ENCODE results near the gene CDC123.
"Not testable (repeated sequence)": the region's sequence is repeated elsewhere in the genome, so short reads cannot be mapped to it uniquely, and the experiment has no call there.

The CDC123 gene

GRCh38 chr10:12195603-12196506 lies at the start of gene CDC123, which contains the start of gene NUDT5:
Gene CDC123 (plus strand): TSS chr10:12196188. CDS start chr10:12196246, 58 bp downstream.
Gene NUDT5 (minus strand): TSS chr10:12195891. CDS start chr10:12186291, 9,600 bp downstream.
- DNase-seq = peak; percentile 60

- DNase-seq = no peak
These were observed 45.8 kb upstream of the CDC123 start for GRCh38 chr10:12150163-12150562.

- no peak for DNase-seq
These were observed 41.5 kb upstream of the CDC123 start for GRCh38 chr10:12154516-12154915.

GRCh38 chr10:12156367-12157123 lies 39.4 kb upstream of the CDC123 start:
- no peak for DNase-seq

GRCh38 chr10:12158111-12158510 lies 37.9 kb upstream of the CDC123 start:
- no peak for DNase-seq

- no peak for DNase-seq
These were observed 35.3 kb upstream of the CDC123 start for GRCh38 chr10:12160664-12161063.

- DNase-seq = no peak
These were observed 33.1 kb upstream of the CDC123 start for GRCh38 chr10:12162927-12163326.

GRCh38 chr10:12164085-12164484 lies 31.9 kb upstream of the CDC123 start:
- no peak for DNase-seq

GRCh38 chr10:12165036-12165435 lies 31.0 kb upstream of the CDC123 start:
- no peak for DNase-seq

GRCh38 chr10:12165999-12166775 lies 29.8 kb upstream of the CDC123 start:
- DNase-seq = no peak

GRCh38 chr10:12171512-12171911 lies 24.5 kb upstream of the CDC123 start:
- not testable (repeated sequence) for DNase-seq

- DNase-seq = no peak
These were observed 18.3 kb upstream of the CDC123 start for GRCh38 chr10:12177642-12178041.

- DNase-seq = no peak
These were observed 16.3 kb upstream of the CDC123 start for GRCh38 chr10:12179606-12180170.

GRCh38 chr10:12180221-12180974 lies 15.6 kb upstream of the CDC123 start:
- no peak for DNase-seq

GRCh38 chr10:12181065-12181775 lies 14.8 kb upstream of the CDC123 start:
- no peak for DNase-seq

GRCh38 chr10:12184165-12184564 lies 11.8 kb upstream of the CDC123 start:
- DNase-seq = no peak

GRCh38 chr10:12186323-12186722 lies 9.7 kb upstream of the CDC123 start:
- DNase-seq = no peak

GRCh38 chr10:12187321-12187905 lies 8.6 kb upstream of the CDC123 start:
- no peak for DNase-seq

- DNase-seq = no peak
These were observed 7.3 kb upstream of the CDC123 start for GRCh38 chr10:12188656-12189055.

- no peak for DNase-seq
These were observed 6.6 kb upstream of the CDC123 start for GRCh38 chr10:12189426-12189825.

- DNase-seq = no peak
These were observed 4.3 kb upstream of the CDC123 start for GRCh38 chr10:12191715-12192114.

Measured in GOT3 (cell line).